CD14-positive monocyte (primary cell): Measurements from ENCODE around the gene NR2E1. TPM values are rescaled to one million over a fixed set of nuclear protein-coding genes. Genes with fewer than 3 reads are reported as not detected.
A peak's percentile ranks its signal among the peaks of the same experiment; 100 is the strongest.

Experiments used
- DNase-seq, 3 donors: peaks; one replicate each; pipeline ENCODE4 v3.0.0-alpha.2; 2011 to 2022
- H2AFZ ChIP-seq: 2 replicates; pipeline ENCODE4 v1.6.0; 2012; ENCODE audit warnings: mild to moderate bottlenecking, low read depth, low read length, inconsistent platforms; ENCODE audit not compliant: insufficient read depth, poor library complexity, severe bottlenecking
- H3K27ac ChIP-seq, 2 donors: 1 replicate in 1 of 2; 2 replicates in 1 of 2; pipeline ENCODE4 v1.5.1; 2012 to 2013; ENCODE audit warnings: low read length in 2 of 2, control low read depth in 1 of 2, inconsistent platforms in 1 of 2, low read depth in 1 of 2, mild to moderate bottlenecking in 1 of 2
- H3K27me3 ChIP-seq, 2 donors: one replicate each; pipeline versions ENCODE4 v1.6.0 to v1.6.1; 2011 to 2013; ENCODE audit warnings: low read length in 2 of 2; ENCODE audit not compliant: control insufficient read depth in 2 of 2, insufficient read depth in 2 of 2
- H3K36me3 ChIP-seq, 2 donors: replicated peaks in 1 of 2; 1 replicate in 1 of 2; 2 replicates in 1 of 2; pipeline versions ENCODE4 v1.5.1 to v1.6.1; 2012 to 2013; ENCODE audit warnings: low read length in 2 of 2, control low read depth in 1 of 2, inconsistent platforms in 1 of 2, mild to moderate bottlenecking in 1 of 2; ENCODE audit not compliant: insufficient read depth in 2 of 2, control insufficient read depth in 1 of 2
- H3K4me1 ChIP-seq, 2 donors: 1 replicate in 1 of 2; 2 replicates in 1 of 2; pipeline versions ENCODE4 v1.5.1 to v1.6.1; 2012 to 2013; ENCODE audit warnings: low read length in 2 of 2, control low read depth in 1 of 2, inconsistent platforms in 1 of 2, mild to moderate bottlenecking in 1 of 2, moderate library complexity in 1 of 2; ENCODE audit not compliant: insufficient read depth in 2 of 2, control insufficient read depth in 1 of 2
- H3K4me2 ChIP-seq: replicated peaks from 2 replicates; pipeline ENCODE3; 2012; ENCODE audit warnings: low read length, moderate library complexity, mild to moderate bottlenecking; ENCODE audit not compliant: poor library complexity, severe bottlenecking; ENCODE audit errors: extremely low read depth
- H3K4me3 ChIP-seq, 3 experiments: fragments of 200-600 bp in 1 of 3; sonication (generic) in 1 of 3; replicated peaks in 1 of 3; 1 replicate in 2 of 3; 2 replicates in 1 of 3; pipeline ENCODE4 v1.5.1; 2011 to 2013; ENCODE audit warnings: low read length in 3 of 3, mild to moderate bottlenecking in 3 of 3, control low read depth in 2 of 3, low read depth in 2 of 3, inconsistent platforms in 1 of 3, moderate library complexity in 1 of 3
- H3K79me2 ChIP-seq: 2 replicates; pipeline ENCODE4 v1.6.0; 2012; ENCODE audit warnings: mild to moderate bottlenecking, control low read depth, inconsistent platforms, low read length, moderate library complexity; ENCODE audit not compliant: insufficient read depth
- H3K9ac ChIP-seq: 2 replicates; pipeline ENCODE4 v1.6.0; 2017; ENCODE audit warnings: low read length, mild to moderate bottlenecking; ENCODE audit not compliant: insufficient read depth, poor library complexity, severe bottlenecking
- H3K9me3 ChIP-seq, 2 donors: replicated peaks in 1 of 2; 1 replicate in 1 of 2; 2 replicates in 1 of 2; pipeline versions ENCODE4 v1.5.1 to v1.6.1; 2012 to 2013; ENCODE audit warnings: low read length in 2 of 2, control low read depth in 1 of 2; ENCODE audit not compliant: control insufficient read depth in 1 of 2, insufficient read depth in 1 of 2
- H4K20me1 ChIP-seq: 2 replicates; pipeline ENCODE4 v1.6.0; 2012; ENCODE audit warnings: mild to moderate bottlenecking, low read length, control low read depth, moderate library complexity; ENCODE audit not compliant: insufficient read depth
- H3K27ac Mint-ChIP-seq, 7 donors: one replicate each; pipeline ENCODE4 v1.8.0; 2020; ENCODE audit warnings: mild to moderate bottlenecking in 7 of 7, mixed read lengths in 7 of 7, moderate library complexity in 6 of 7, inconsistent platforms in 2 of 7
- H3K27me3 Mint-ChIP-seq, 3 donors: one replicate each; pipeline ENCODE4 v1.8.0; 2021 to 2022; ENCODE audit warnings: low read depth in 3 of 3, mild to moderate bottlenecking in 3 of 3, mixed read lengths in 3 of 3, moderate library complexity in 3 of 3, inconsistent platforms in 1 of 3
- H3K36me3 Mint-ChIP-seq, 2 donors: one replicate each; pipeline ENCODE4 v1.8.0; 2020; ENCODE audit warnings: mixed read lengths in 2 of 2, inconsistent platforms in 1 of 2, mild to moderate bottlenecking in 1 of 2
- H3K4me1 Mint-ChIP-seq: one replicate; pipeline ENCODE4 v1.8.0; 2020; ENCODE audit warnings: mild to moderate bottlenecking, mixed read lengths
- H3K4me3 Mint-ChIP-seq, 2 donors: one replicate each; pipeline ENCODE4 v1.8.0; 2020; ENCODE audit warnings: mild to moderate bottlenecking in 2 of 2, mixed read lengths in 2 of 2, moderate library complexity in 1 of 2
- H3K9me3 Mint-ChIP-seq, 7 donors: one replicate each; pipeline ENCODE4 v1.8.0; 2020 to 2022; ENCODE audit warnings: mixed read lengths in 7 of 7, mild to moderate bottlenecking in 6 of 7, moderate library complexity in 6 of 7, inconsistent platforms in 2 of 7
- WGBS: methylation state at CpG from one replicate; pipeline ENCODE4 v1.1.5; 2013; ENCODE audit warnings: missing lambda C conversion rate; ENCODE audit not compliant: insufficient coverage; 5-methylcytosine and 5-hydroxymethylcytosine counted together
- intact Hi-C, 2 donors: fragments of 100-400 bp; cut with micrococcal nuclease; formaldehyde crosslinking; loops; one replicate each; pipeline versions ENCODE4 v1.15.0 to v1.15.1; 2023
- polyA plus RNA-seq, 3 donors: library from polyadenylated mRNA; depleted of rRNA in 1 of 3; unstranded in 2 of 3; stranded (reverse) in 1 of 3; fragments of 300-500 nt in 2 of 3; fragments of >200 nt in 1 of 3; fragmentation: Illumina TruSeq in 2 of 3; gene quantifications; 1 replicate in 2 of 3; 2 replicates in 1 of 3; pipeline ENCODE4 v1.2.3, GENCODE V29; 2012 to 2021
- TF ChIP-seq, protein P1 (sequence below): fragments of 200-600 bp; IDR thresholded peaks from one replicate; pipeline ENCODE4 v1.8.0; 2022; ENCODE audit warnings: antibody characterized with exemption, mild to moderate bottlenecking

Gene NR2E1
- polyA plus RNA-seq, 3 donors, result not detected

DNA sequence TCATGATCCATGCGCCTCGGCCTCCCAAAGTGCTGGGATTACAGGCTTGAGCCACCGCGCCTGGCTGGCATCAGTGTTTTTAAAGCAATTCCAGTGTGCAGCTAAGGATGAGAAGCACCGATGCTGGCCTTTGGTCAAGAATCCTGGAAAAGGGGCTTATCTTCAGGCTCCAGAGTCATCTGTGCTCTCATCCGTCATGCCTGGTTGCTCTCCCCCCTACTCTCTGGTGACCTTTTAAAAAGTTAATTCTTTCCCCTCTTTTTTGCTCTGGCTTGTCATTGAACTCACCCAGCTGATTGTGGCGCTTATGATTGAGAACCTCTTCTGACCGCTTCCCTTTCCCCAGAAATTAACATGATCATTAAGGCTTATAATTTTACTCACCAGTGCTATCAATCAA, 28.7 kb downstream of the NR2E1 start:
- H3K27ac Mint-ChIP-seq, result peak overlapping the region in 1 of 7 donors; percentile 1
- peaks cover 0 to 1% of the 10 kb centered on the region in 2 donors for H3K36me3 Mint-ChIP-seq
- no peaks in the 10 kb centered on the region for H3K79me2 ChIP-seq
- H3K9me3 Mint-ChIP-seq, result peaks cover 0 to 2% (median 0%) of the 10 kb centered on the region in 7 donors
- no peak overlapping the region for H3K27ac ChIP-seq
- no peaks in the 10 kb centered on the region for H3K36me3 ChIP-seq
- peaks cover 14% of the 10 kb centered on the region for H3K4me1 Mint-ChIP-seq
- peaks cover 0 to 5% of the 10 kb centered on the region in 2 donors for H3K4me1 ChIP-seq
- no peak overlapping the region for H3K4me3 ChIP-seq
- DNase-seq, result no peak
- no peaks in the 10 kb centered on the region for H3K9me3 ChIP-seq
- H3K4me3 Mint-ChIP-seq, result no peak overlapping the region
- no peak overlapping the region for H3K4me2 ChIP-seq
- H3K27me3 Mint-ChIP-seq, result peaks cover 9 to 18% (median 15%) of the 10 kb centered on the region in 3 donors
- H4K20me1 ChIP-seq, result no peaks in the 10 kb centered on the region
- WGBS, result 92% methylated on average over 6 of the region's 8 CpGs
- peaks cover 7 to 23% of the 10 kb centered on the region in 2 donors for H3K27me3 ChIP-seq
- intact Hi-C loops, result no loop called here
- H3K9ac ChIP-seq, result no peak overlapping the region
- TF ChIP-seq, protein P1, sequence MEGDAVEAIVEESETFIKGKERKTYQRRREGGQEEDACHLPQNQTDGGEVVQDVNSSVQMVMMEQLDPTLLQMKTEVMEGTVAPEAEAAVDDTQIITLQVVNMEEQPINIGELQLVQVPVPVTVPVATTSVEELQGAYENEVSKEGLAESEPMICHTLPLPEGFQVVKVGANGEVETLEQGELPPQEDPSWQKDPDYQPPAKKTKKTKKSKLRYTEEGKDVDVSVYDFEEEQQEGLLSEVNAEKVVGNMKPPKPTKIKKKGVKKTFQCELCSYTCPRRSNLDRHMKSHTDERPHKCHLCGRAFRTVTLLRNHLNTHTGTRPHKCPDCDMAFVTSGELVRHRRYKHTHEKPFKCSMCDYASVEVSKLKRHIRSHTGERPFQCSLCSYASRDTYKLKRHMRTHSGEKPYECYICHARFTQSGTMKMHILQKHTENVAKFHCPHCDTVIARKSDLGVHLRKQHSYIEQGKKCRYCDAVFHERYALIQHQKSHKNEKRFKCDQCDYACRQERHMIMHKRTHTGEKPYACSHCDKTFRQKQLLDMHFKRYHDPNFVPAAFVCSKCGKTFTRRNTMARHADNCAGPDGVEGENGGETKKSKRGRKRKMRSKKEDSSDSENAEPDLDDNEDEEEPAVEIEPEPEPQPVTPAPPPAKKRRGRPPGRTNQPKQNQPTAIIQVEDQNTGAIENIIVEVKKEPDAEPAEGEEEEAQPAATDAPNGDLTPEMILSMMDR, result no peak
- H2AFZ ChIP-seq, result no peak overlapping the region

DNA sequence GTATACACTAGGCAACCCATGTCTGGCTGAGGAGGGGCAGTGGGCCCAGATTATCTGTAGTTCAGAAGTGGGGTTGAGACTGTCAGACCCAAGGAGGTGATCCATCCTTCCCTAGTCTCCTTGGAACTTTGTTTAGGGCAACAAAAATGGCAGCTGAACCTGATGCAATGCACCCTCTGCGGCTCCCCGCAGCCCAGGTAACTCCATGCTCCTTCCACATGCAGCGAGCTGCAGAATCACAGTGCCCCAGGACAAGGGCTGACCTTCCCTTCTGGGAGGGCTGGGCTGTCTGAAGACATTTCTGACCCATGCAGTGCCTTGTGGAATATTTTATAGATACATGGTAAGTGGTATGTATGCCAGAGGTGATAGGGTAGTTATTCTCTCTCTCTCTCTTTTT, 29.4 kb downstream of the NR2E1 start:
- no peak overlapping the region for H3K27ac ChIP-seq
- H3K9me3 ChIP-seq, result no peaks in the 10 kb centered on the region
- H3K4me3 Mint-ChIP-seq, result no peak overlapping the region
- H3K4me3 ChIP-seq, result no peak overlapping the region
- no peaks in the 10 kb centered on the region for H3K79me2 ChIP-seq
- WGBS, result 100% methylated on average over 3 of the region's 3 CpGs
- no peak overlapping the region for H2AFZ ChIP-seq
- H3K27ac Mint-ChIP-seq, result no peak overlapping the region
- TF ChIP-seq, protein P1, result no peak
- peaks cover 0 to 2% (median 0%) of the 10 kb centered on the region in 7 donors for H3K9me3 Mint-ChIP-seq
- H3K9ac ChIP-seq, result no peak overlapping the region
- no peaks in the 10 kb centered on the region for H3K36me3 ChIP-seq
- DNase-seq, result no peak
- H3K27me3 ChIP-seq, result peaks cover 3 to 18% of the 10 kb centered on the region in 2 donors
- no peaks in the 10 kb centered on the region for H4K20me1 ChIP-seq
- H3K4me2 ChIP-seq, result no peak overlapping the region
- H3K4me1 ChIP-seq, result peaks cover 0 to 5% of the 10 kb centered on the region in 2 donors
- intact Hi-C loops, result no loop called here
- peaks cover 14% of the 10 kb centered on the region for H3K4me1 Mint-ChIP-seq
- peaks cover 0 to 1% of the 10 kb centered on the region in 2 donors for H3K36me3 Mint-ChIP-seq
- peaks cover 9 to 13% (median 12%) of the 10 kb centered on the region in 3 donors for H3K27me3 Mint-ChIP-seq
